Body of pancreas (tissue), 4 donors: ENCODE results near the gene TNXB.
"Not testable (repeated sequence)": the region's sequence is repeated elsewhere in the genome, so short reads cannot be mapped to it uniquely, and the experiment has no call there.

Experiments
- CTCF ChIP-seq, 7 experiments: fragments of 450-650 bp in 4 of 7; fragments of 200-600 bp in 3 of 7; sonication (generic) in 3 of 7; IDR thresholded peaks; one replicate each; pipeline ENCODE4 v1.5.1; 2016 to 2019; ENCODE audit warnings: antibody characterized with exemption in 7 of 7
- POLR2A ChIP-seq, 3 donors: fragments of 450-650 bp; IDR thresholded peaks; one replicate each; pipeline ENCODE4 v1.6.1; 2016; ENCODE audit warnings: antibody characterized with exemption in 3 of 3, mild to moderate bottlenecking in 2 of 3

GRCh38 chr6:32022100-32022499, 87.0 kb downstream of the TNXB start:
- not testable (repeated sequence) for TF ChIP-seq CTCF, POLR2A (IDR thresholded peaks at IDR 0.05)
